Subcutaneous adipose tissue (tissue), 4 donors: ENCODE data around the gene LRRC45. TPM values are rescaled to one million over a fixed set of nuclear protein-coding genes. Genes with fewer than 3 reads are reported as not detected.

Experiments used
- total RNA-seq, 4 donors: library from RNA; depleted of rRNA; stranded (reverse); fragments of >200 nt; gene quantifications; one replicate each; pipeline ENCODE4 v1.1.0, GENCODE V29; 2016
- TF ChIP-seq, protein P1 (sequence below): fragments of 450-650 bp; IDR thresholded peaks from one replicate; pipeline ENCODE4 v1.5.1; 2016; ENCODE audit warnings: low read depth, mild to moderate bottlenecking, control low read depth, antibody characterized with exemption, moderate library complexity

LRRC45 gene
- total RNA-seq, 4 donors from 2014 or later = 1.8 to 11.7 (median 7.8) TPM

DNA sequence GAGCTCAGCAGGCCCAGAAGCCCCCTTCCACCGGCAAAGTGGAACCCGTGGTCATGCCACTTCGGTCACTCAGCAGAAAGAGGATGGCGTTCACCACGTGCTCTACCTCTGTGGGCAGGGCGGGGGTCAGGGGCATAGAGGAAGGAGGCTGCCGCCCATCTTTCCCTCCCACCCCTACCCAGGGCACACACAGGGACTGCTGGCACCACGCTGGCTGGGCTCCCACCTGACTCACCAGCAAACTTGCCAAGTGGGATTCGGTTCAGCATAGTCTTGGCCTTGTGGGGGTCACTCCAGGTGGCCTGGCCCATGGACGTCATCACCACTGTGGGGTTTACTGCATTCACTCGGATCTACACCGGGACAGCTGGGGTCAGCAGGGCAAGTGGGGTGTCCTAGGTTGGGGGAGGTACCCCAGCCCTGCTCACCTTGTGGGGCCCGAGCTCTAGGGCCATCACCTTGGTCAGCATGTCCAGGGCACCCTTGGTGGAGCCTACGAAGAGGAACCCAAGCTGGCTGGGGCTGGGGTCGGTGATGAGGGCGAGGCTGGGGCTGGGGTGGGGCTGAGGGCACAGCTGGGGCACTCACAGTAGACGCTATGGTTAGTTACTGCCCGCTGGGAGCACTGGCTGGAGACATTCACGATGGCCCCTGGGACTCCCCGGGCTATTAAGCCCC is 13.0 kb downstream of the LRRC45 start:
- TF ChIP-seq, protein P1, sequence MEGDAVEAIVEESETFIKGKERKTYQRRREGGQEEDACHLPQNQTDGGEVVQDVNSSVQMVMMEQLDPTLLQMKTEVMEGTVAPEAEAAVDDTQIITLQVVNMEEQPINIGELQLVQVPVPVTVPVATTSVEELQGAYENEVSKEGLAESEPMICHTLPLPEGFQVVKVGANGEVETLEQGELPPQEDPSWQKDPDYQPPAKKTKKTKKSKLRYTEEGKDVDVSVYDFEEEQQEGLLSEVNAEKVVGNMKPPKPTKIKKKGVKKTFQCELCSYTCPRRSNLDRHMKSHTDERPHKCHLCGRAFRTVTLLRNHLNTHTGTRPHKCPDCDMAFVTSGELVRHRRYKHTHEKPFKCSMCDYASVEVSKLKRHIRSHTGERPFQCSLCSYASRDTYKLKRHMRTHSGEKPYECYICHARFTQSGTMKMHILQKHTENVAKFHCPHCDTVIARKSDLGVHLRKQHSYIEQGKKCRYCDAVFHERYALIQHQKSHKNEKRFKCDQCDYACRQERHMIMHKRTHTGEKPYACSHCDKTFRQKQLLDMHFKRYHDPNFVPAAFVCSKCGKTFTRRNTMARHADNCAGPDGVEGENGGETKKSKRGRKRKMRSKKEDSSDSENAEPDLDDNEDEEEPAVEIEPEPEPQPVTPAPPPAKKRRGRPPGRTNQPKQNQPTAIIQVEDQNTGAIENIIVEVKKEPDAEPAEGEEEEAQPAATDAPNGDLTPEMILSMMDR = no peak

DNA sequence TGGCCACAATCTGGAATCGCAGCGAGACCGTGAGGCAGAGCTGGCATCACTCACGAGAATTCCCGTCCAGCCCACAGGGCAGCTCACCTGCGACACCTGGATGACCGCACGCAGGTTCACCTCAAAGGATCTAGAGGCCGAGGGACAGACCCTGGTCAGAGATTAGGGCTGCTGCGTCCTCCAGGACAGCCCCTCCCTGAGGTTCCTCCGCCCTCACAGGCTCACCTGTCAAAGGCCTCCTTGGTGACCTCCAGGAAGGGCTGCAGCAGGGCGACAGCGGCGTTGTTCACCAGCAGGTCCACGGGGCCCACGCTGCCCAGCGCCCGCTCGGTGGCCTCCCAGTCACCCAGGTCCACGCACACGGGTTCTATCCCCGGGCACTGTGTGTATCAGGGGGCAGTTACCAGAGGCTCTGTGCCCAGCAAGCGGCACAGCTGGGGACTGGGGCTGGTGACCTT is 13.6 kb downstream of the LRRC45 start:
- TF ChIP-seq, protein P1 = no peak

DNA sequence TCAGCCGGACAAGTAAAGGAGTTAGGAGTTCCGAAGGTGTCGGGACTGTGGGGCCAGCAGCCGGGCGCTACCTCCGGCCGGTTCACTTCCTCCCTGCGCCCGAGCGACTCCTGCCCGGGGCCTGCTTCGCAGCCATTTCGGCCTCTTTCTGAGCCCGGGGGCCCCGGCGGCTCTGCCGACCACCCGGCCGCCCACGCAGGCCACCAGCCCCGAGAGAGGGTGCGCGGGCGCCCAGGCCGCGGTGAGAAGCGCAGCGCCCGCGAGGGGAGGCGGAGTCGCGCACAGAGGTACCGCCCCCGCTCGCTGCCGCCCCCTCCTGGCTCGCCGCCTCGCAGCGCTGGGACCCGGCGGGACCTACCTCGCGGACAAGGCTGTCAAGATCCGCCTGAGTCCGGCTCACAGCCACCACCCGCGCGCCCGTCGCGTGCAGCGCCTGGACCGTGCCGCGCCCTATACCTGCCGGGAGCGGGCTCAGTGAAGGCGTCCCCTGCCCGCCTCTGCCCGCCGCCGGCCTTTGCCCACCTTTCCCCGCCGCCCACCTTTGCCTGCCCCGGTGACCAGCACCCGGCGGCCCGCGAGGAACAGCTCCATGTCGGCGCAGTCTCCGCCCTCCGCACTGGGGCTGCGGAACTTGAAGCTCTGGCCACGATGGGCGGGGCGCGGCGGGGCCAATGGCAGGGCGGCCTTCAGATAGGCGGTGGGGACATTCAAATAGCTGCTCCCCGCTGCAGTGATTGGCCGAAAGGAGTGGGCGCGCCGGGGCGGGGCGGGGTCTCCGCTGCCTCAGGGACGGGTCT is 14.2 kb downstream of the LRRC45 start, which contains the start of gene DCXR:
Gene DCXR (minus strand): TSS at position 606 of the 797 bp plus-strand sequence. CDS start 15 bp downstream, at position 591.
- TF ChIP-seq, protein P1 = no peak

DNA sequence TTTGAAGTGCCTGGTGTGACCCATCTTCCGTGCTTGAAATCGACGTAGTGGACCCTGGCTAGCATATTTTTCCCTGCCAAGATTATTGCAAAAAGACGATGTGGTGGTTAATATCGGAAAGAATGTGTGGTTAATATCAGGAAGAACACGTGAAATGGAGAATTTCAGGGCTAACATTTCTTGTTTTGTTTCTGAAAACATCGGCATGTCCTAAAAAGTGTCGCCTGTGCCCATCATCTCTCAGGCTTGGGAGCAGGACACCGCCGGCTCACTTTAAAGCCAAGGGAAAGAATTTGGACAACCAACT is 14.7 kb downstream of the LRRC45 start:
- TF ChIP-seq, protein P1 = no peak

DNA sequence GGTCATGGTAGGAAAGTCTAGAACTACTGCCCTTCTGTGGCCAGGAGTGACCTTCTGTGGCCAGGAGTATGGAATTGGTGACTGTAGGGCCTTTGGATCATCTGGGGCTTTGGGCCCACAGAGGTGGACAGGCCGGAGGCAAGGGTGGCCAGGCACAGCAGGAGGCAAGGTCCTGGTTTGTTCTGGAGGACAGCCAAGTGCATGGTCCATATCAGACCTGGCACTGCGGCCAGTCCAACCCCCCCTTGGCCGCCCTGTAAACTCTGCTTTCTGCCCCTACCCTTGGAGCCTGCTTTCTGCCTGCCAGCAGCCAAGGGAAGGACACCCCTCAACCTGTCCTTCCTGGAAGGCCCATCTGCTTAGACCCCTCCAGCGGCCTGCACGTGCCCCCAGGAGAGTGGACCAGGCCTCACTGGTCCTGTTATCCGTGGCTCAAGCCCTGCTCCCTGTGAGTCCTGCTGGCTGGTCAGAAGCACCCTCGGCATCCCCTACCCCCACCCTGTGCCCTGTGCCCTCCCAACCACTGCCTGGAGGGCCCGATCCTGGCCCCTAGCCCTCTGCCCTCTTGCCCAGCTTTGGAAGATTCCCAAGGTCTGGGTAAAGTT is 16.7 kb downstream of the LRRC45 start:
- TF ChIP-seq, protein P1 = no peak

DNA sequence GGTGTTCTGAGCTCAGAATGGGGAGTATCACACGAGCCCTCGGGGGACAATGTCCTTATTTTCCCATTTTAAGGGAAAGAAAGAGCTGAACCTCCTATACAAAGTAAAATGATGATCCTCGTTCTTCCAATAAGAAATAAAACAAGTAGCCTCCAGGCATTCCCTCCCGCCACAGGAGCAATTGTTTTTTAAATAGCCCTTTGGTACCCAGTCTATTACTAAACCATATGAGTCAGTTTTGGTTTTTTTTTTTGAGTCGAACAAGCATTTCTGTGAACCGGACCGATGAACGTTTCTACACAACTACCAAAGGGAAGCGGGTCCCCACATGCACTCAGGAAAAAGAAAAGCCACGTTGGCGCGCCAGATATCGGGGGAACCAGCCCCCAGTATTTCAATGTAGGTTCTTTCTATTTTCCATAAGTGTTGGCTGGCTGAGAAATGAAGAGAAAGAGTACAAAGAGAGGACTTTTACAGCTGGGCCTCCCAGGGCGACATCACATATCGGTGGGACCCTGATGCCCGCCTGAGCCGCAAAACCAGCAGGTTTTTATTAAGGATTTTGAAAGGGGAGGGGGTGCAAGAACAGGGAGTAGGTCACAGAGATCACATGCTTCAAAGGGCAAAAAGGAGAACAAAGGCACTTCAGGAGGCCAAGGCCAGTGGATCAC is 18.2 kb downstream of the LRRC45 start:
- TF ChIP-seq, protein P1 = no peak
